ENCODE measurements around the gene ONECUT1.

GRCh38 chr15:52800828-52801747 lies 11.0 kb upstream of the ONECUT1 start:
- TF ChIP-seq EZH2 (IDR thresholded peaks at IDR 0.05; ENCODE audit: borderline replicate concordance) (no peak), CTCF (IDR thresholded peaks at IDR 0.05; ENCODE audit: poor library complexity) (no peak)
